CD4-positive, alpha-beta T cell treated with Interleukin-17A for 1 hour (primary cell): Measurements from ENCODE around the gene SUV39H1.
"Not testable (repeated sequence)": the region's sequence is repeated elsewhere in the genome, so short reads cannot be mapped to it uniquely, and the experiment has no call there.

Experiments used
- DNase-seq: peaks from one replicate; pipeline ENCODE4 v3.0.0-alpha.2; 2020

SUV39H1 gene

DNA sequence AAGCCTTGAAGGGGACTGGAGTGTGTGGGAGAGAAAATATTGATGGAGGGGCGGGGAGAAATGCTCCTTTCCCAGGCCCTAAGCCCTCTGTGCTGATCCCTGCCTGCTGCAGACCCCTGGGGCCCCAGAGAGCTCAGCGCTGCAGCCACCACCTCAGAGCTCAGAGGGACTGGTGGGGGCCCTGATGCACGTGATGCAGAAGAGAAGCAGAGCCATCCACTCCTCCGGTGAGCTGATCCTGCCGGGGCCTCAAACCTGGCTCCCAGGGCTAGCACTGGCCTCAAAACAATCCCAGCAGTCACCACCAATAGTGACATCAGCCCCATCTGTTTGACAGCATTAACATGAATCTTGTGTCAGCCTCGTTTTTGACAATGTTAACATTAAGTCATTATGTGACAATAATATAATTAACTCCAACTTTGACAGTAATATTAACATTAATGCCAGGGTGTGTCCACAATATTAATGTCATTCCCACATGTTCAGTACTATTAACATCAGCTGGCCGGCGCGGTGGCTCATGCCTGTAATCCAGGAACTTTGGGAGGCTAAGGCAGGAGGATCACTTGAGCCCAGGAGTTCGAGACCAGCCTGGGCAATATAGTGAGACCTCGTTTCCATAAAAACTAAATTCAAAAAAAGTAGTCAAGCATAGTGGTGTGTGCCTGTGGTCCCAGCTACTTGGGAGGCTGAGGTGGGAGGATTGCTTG lies 7.2 kb upstream of the SUV39H1 start:
- DNase-seq: no peak

DNA sequence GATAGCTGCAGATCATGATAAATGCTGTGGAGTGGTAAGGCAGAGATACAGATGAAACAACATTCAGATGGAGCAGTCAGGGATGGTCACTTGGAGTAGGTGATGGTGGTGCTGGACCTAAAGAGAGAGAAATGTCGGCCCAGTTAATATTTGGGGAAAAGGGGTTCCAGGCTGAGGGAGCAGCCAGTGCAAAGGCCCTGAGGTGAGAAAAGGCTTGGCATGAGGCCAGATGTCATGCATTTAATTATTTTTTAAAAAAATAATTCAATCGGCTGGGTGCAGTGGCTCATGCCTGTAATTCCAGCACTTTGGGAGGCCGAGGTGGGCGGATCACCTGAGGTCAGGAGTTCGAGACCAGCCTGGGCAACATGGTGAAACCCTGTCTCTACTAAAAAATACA lies 4.8 kb upstream of the SUV39H1 start:
- DNase-seq: not testable (repeated sequence)

- no peak for DNase-seq
Observed at GRCh38 chrX:48694776-48695533, 1.6 kb upstream of the SUV39H1 start.

DNA sequence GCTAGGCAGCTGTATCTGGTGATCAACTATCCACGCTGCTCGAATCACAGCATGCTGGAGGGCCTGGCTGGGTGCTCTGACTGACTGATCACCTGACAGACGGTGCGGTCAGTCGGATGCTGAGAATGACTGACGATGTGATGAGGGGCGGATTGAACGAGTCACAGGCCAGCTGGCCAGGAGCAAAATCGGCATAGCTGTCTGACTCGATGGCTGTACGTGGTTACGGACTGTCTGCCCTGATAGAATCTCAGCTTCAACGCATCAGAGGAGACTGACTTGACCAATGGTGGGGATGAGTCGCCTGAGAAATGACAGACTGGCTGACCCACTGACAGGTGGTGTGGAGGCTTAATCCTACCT lies 1.0 kb upstream of the SUV39H1 start:
- DNase-seq: no peak

- DNase-seq: peak; percentile 3
Observed at GRCh38 chrX:48695925-48696300, 621 bp upstream of the SUV39H1 start.

- peak; percentile 39 for DNase-seq
Observed at GRCh38 chrX:48696909-48697727, 584 bp downstream of the SUV39H1 start.

DNA sequence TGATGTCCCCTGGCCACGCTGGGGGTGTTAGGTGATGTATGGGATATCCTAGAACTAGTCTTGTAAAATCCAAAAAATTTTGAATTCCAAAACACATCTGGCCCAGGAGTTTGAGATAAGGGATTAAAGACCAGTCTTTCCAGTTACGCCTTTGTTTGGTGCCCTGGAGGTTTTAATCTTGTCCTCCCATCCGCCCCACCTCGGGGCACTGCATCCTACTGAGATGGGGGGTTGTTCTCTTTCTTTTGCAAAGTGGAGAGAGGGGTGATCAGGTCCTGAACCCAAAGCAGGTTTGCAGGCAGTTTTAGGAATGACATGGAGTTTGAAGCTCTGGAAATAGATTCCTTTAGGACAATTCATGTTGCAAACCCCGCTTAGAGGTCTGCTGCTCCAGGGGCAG lies 1.8 kb downstream of the SUV39H1 start:
- DNase-seq: no peak

- DNase-seq: no peak
Observed at GRCh38 chrX:48700246-48700645, 3.7 kb downstream of the SUV39H1 start.

DNA sequence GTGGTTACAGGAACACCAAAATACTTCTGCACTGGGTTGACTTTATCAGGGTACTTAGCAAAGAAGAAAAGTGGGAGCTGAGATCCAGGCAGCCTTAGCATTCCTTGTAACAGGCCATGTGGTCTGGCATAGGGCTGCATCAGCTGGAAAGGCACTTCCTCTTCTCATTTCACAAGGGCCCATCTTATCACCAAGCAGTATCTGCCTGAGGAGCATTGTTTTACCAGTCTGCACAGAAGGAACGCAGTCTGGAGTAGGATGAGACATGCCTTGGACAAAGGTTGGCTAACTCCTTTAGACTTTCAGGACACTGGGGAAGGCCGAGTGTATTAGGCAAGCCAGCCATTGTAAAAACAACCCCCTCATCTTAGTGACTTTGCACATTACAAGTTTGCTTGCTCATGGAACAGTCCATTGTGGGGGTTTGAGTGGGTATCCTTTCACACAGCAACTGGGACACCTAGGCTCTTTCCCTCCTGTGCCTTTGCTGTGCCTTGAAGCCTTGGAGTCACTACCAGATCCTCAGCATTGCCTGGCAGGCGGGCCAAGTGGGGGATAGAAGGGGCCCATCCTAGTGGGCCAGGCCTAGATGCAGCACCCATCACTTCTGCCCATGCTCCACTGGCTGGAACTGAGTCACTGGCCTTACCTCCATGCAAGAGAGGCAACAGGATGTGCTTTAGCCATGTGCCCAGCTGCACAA lies 4.6 kb downstream of the SUV39H1 start:
- DNase-seq: no peak

- DNase-seq: no peak
Observed at GRCh38 chrX:48702032-48702431, 5.5 kb downstream of the SUV39H1 start.

DNA sequence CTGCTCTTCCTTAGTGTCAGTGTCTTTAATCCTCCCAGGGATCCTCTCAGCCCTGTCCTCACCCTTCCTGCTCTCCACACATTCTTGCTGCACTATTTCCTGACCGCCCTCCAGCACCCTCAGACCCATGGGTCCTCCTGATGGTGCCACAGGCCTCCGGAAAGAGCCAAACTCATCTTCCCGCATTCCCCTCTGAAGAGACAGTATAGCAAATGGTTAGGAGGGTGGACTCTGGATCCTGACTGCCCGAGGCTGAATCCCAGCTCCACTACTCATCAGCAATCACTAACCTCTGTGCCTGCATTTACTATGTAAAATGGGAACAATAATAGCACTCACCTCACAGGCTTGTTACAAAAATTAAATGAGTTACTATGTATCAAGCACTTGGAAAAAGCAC lies 6.2 kb downstream of the SUV39H1 start:
- DNase-seq: no peak

DNA sequence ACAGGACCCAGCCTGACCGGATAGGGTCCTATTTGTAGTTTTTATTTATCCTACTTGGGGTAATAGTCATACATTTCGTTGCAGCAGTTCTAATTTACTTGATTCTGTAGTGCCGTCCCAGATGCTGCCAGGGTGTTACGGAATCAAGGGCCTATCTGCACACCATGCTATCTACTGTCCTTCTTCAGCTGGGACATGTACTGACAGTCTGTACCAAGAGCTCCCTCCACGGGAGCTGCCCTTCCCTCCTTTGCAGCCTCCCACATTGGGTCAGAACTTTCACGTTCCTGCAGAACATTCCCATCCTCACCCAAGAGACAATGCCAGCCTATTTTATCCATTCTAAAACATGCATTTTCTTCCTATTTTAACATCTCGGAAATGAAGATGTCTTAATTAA lies 6.7 kb downstream of the SUV39H1 start:
- DNase-seq: no peak

GRCh38 chrX:48703642-48704481 lies 7.3 kb downstream of the SUV39H1 start:
- no peak for DNase-seq

DNA sequence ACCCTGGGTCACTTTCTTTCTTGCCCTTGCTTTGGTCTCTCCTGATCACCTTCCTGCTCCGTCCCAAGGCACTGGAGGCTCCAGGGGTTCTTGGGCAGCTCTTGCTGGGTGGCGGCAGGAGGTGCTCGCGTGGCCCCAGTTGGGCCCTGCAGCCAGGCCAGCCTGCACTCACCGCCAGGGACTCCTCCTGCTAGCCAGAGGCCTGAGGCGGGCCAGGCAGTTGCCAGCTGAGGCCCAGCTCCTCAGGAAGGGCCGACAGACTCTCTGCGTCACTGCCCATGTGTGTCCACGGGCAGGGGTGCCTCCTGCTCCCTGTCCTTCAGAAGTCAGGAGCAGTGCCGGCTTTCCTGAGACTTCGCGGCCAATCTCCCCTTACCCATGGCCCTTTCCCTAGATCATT lies 9.3 kb downstream of the SUV39H1 start:
- DNase-seq: no peak

DNA sequence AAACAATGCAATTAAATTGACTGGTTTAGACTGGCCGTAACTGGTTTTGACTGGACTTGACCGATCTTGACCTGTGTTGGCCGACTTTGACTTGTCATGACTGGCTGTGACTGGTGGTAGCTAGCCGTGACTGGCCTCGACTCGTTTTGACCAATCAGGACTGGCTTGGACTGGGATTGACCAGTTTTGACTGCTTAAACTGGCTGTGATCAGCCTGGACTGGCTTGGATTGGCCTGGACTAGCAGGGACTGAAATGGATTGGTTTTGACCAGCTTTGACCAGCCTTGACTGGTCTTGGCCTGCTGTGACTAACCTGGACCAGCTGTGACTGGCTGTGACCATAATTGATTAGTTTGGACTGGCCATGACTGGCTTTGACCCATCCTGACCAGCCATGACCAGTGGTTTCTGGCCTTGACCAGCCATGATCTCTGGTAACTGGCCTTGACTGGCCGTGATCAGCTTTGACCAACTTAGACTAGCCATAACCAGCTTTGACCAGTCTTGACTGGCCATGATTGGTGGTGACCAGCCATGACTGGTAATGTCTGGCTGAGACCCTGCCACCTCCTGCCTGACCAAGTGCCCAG lies 13.1 kb downstream of the SUV39H1 start:
- no peak for DNase-seq

- DNase-seq: no peak
Observed at GRCh38 chrX:48711162-48711928, 14.8 kb downstream of the SUV39H1 start.

GRCh38 chrX:48711929-48712505 lies 15.5 kb downstream of the SUV39H1 start:
- no peak for DNase-seq

- DNase-seq: no peak
Observed at GRCh38 chrX:48713847-48714246, 17.3 kb downstream of the SUV39H1 start.

- DNase-seq: peak; percentile 38
Observed at GRCh38 chrX:48714573-48714972, 18.0 kb downstream of the SUV39H1 start.

DNA sequence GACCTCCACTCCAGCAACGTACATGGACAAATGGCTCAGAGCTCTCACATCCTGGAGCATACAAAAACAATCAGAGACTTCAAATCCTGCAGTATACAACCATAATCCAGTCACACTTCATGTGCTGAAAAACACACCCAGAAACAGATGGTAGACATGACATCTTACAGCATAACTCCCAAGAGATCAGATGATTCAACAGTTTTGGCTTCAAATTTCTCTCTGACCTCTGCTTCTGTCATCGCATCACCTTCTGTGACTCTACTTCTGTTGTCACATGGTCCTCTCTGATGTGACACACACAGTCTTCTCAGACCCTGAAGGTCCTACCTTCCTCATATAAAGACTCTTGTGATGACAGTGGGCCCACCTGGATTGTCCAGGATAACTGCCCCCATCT lies 18.5 kb downstream of the SUV39H1 start:
- DNase-seq: peak; percentile 10
